Measurements from ENCODE around the gene RABL2B.
A peak's percentile ranks its signal among the peaks of the same experiment; 100 is the strongest.
"Not testable (repeated sequence)": the region's sequence is repeated elsewhere in the genome, so short reads cannot be mapped to it uniquely, and the experiment has no call there.

Gene RABL2B

DNA sequence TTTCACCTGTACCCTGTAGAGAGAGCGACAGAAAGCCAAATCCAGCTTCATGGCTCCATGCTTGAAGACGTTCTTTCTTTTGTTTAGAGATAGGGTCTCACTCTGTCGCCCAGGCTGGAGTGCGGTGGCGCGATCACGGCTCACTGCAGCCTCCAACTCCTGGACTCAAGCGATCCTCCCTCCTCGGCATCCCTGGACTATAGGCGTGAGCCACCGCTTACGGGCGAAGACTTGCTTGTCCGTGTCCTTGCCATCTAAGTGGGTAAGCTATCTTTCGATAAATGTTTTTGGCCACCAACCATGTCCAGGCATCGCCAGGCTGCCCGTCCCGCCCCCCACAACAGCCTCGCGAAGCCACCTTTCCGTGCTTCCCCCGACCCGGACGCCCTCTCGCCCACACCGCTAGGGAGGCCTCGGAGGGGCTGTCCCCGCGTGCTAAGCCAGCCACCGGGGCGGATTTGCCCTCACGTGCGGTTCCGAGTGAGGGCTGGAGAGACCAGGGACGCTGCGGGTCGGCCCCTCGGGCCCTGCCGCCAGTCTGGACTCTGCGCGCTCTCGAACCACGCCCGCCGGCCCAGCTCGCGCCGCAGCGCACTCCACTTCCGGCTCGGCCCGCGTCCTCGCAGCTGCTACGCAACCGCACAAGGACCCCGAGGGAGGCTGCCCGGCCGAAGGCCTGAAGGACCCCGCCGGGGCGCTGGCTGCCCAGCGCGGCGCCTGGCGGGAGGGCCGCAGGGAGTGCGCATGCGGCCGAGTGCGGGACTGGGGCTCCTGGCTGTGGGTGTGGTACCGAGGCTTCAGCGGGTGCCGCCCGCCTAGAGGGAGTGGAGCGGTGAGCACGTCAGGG lies at the start of gene RABL2B:
RABL2B (minus strand) TSS at position 604 of the 847 bp plus-strand sequence. CDS start 1,342 bp downstream, outside the sequence.
- DNase-seq, result peak; percentile 93

- not testable (repeated sequence) for DNase-seq
These were observed 3.5 kb upstream of the RABL2B start for GRCh38 chr22:50786936-50787335.

DNA sequence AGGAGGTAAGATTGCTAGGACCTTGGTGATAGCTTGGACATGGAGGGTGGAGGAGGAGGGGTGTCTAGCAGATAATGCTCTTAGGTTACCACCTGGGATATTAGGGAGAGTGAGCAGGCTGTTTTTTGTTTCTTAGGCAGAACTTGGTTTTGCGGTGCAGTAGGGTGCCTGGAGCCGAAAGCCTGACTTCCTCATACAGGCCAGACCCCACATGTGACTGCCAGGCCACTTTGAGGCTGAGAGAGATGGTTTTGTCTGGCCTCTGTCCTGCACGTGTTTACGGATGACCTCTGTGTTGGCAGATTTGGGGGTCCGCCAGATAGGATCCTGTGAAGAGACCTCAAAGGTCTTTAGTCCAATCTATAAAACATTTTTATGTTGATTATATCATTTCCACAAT lies 1.9 kb upstream of the RABL2B start:
- DNase-seq, result not testable (repeated sequence)

- peak; percentile 59 for DNase-seq
These were observed 442 bp upstream of the RABL2B start for GRCh38 chr22:50783880-50784276.

- DNase-seq, result not testable (repeated sequence)
These were observed 1.2 kb downstream of the RABL2B start for GRCh38 chr22:50782253-50782652.

- DNase-seq, result not testable (repeated sequence)
These were observed 3.2 kb downstream of the RABL2B start for GRCh38 chr22:50780244-50780643.

DNA sequence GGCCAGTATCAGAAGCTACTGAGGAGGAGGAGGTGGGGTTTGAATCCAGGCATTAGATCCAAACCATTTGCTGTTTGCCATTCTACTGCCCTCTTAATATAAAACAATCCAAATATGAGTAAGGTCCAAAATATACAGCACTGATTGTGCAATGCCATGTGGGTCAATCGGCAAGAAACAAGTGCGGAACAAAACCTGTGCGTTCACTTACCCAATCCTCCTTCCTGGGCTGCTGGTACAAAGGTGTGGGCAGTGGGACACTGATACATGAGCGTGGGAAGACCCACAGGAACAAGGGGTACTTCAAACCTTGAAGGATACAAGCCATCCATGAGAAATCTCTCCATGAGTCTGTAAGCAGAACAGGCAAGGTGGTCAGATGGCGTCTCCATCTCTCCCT lies 5.8 kb downstream of the RABL2B start:
- not testable (repeated sequence) for DNase-seq

DNA sequence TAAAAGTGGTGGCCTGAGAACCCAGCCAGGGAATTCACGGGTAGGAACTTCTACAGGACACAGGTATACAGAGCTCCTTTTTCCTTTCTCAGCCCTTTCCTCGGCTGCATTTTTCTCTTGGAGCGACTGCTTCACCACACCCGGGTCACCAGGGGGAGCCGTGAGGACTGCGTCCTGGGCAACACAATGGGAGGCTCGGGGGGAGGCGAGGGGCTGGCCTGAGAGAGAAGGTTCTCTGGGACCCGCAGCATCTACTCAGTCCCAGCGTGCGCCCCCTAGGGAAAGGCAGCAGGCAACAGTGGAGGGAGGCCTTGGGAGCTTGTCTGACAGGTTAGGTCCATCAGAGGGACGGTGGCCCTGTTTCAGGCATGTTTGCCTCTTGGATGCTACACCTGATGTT lies 8.3 kb downstream of the RABL2B start:
- peak; percentile 55 for DNase-seq

- not testable (repeated sequence) for DNase-seq
These were observed 19.1 kb downstream of the RABL2B start for GRCh38 chr22:50764288-50764687.

DNA sequence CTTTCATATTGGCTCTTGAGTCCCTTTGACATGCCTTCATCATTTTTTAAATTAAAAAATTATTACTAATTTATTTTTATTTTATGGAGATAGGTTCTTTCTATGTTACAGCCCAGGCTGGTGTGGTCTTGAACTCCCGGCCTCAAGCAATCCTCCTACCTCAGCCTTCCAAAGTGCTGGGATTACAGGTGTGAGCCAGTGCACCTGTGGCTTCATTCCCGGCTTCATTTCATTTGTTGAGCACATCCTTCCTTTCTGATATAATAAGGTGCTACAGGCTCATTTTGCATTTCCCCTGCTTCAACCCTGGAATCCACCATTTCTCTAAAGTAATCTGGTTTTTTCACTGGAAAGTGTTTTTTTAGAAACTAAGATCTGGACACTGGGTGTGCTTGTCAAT lies 21.6 kb downstream of the RABL2B start:
- DNase-seq, result not testable (repeated sequence)

GRCh38 chr22:50759597-50760341 lies 23.7 kb downstream of the RABL2B start:
- not testable (repeated sequence) for DNase-seq

GRCh38 chr22:50756949-50757491 lies 26.4 kb downstream of the RABL2B start:
- DNase-seq, result peak; percentile 73

DNA sequence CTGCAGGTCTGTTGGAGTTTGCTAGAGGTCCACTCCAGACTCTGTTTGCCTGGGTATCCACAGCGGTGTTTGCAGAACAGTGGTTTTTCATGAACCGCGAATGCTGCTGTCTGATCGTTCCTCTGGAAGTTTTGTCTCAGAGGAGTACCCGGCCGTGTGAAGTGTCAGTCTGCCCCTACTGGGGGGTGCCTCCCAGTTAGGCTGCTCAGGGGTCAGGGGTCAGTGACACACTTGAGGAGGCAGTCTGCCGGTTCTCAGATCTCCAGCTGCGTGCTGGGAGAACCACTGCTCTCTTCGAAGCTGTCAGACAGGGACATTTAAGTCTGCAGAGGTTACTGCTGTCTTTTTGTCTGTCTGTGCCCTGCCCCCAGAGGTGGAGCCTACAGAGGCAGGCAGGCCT lies 27.0 kb downstream of the RABL2B start:
- not testable (repeated sequence) for DNase-seq

- DNase-seq, result not testable (repeated sequence)
These were observed 28.2 kb downstream of the RABL2B start for GRCh38 chr22:50755251-50755650.

GRCh38 chr22:50749302-50750074 lies 33.9 kb downstream of the RABL2B start:
- DNase-seq, result not testable (repeated sequence)

GRCh38 chr22:50748630-50749029 lies 34.8 kb downstream of the RABL2B start:
- DNase-seq, result not testable (repeated sequence)

DNA sequence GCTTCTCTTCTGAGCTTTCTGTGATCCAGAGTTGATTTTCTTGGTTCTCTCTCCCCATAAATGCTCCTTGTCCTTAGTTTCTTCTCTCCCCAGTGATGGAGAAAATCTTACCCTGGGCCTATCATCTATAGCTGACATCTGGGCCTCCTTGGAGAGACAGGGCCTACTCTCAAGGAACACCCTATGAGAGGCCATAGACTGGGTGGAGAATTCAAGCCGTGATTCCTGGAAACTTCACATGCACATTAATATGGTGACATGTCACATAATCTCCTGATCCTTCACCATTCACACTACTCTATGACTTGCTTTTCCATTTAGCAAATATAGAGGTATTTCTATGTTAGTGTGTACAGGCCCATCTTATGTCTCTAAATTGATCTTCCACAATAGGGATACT lies 35.9 kb downstream of the RABL2B start:
- not testable (repeated sequence) for DNase-seq

GRCh38 chr22:50744424-50744823 lies 39.0 kb downstream of the RABL2B start:
- DNase-seq, result not testable (repeated sequence)

GRCh38 chr22:50740714-50741113 lies 42.7 kb downstream of the RABL2B start:
- DNase-seq, result not testable (repeated sequence)

DNA sequence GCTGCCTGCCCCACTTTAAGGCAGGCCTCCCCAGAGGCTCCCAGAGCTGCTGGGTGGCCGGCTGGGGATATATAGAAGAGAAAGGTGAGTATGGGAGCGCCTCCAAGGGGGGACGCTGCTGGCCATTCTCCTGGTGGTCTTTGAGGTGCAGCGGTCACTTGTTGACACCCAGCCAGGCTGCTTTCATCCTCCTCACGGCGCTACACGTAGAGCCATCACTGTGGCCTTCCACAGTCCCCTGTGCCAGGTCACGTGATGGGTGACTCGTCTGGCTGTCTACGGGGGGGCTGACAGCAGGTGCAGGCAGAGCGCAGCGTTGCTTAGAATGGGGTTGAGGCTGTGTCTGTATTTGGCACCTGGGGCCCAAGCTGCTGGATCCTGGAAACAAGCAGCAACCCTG lies 43.5 kb downstream of the RABL2B start:
- peak; percentile 36 for DNase-seq

GRCh38 chr22:50739279-50739691 lies 44.2 kb downstream of the RABL2B start:
- DNase-seq, result peak; percentile 33

GRCh38 chr22:50738649-50739227 lies 44.7 kb downstream of the RABL2B start:
- DNase-seq, result no peak

Data from activated CD8-positive, alpha-beta memory T cell treated with anti-CD3 and anti-CD28 coated beads, Interleukin-2, amount 50 U/mL, for 48 hours (primary cell).